Amygdala (tissue), 56 donors: Measurements from ENCODE around the gene ASNSD1.

Experiments
- DNase-seq, 56 donors: peaks; one replicate each; lab custom pipeline; 2025; lab: John Stamatoyannopoulos, UW

ASNSD1 gene

DNA sequence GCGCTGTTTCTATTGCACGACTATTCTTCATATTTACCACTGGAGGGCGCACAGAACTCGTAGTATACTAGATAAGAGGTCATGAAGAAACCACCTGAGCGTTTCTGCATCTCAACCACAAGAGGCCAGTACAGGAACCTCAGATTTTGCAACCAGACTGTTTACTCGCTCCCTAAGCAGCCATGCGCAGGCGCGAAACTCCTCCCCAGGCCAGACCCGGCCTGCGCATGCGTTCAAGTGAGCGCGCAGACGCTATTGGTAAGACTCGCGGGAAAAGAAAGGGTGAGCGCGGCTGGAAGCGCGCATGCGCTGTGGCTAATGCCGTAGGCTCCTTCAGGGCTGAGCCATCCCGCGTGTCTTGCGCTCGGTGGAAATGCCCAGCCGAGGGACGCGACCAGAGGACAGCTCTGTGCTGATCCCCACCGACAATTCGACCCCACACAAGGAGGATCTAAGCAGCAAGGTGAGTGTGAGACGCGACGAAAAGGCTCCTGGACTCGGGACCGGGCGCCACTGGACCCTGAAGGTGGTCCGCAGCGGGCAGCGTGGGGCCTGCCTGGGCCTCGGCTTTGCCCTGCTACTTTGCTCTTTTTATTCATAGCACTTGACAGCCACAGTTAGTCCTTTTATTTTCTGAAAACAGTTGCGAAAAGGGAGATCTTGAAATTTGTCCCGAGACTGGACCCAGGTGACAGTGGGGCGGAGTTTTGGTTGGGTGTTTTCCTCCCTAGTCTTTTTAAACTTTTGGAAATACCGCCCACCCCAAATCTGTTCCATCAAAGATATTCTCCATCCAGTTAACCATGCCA, at the start of gene ASNSD1:
Gene ASNSD1 (plus strand): TSS at position 312 of the 809 bp plus-strand sequence. CDS start 4,674 bp downstream, outside the sequence.
- peak; percentile 77 to 98 (median 93) for DNase-seq

DNA sequence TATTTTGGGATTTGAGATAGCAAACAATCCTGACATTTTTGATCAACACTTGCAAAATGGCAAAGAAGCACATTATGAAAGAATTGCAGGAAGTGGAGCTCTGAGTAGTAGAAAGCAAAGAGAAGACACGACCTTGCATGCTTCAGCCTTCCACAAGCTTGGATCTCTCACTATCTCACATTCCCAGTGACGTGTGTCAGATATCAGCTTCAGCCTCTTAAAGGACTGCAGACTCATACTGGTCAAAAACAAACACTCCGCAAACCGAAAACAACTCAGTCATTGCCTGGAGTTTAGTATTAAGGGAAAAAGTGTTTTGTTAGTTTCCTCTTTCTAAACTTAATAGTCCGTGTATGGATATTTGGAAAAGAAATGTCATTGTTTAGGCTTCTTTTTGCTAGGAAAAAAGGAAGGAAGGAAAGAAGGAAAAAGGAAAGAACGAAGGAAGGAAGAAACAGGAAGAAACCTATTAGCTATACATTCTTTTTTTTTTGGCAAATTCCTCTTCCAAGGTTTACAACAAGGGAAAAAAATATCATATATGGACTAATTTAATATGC, 48.1 kb upstream of the ASNSD1 start:
- DNase-seq = no peak

DNA sequence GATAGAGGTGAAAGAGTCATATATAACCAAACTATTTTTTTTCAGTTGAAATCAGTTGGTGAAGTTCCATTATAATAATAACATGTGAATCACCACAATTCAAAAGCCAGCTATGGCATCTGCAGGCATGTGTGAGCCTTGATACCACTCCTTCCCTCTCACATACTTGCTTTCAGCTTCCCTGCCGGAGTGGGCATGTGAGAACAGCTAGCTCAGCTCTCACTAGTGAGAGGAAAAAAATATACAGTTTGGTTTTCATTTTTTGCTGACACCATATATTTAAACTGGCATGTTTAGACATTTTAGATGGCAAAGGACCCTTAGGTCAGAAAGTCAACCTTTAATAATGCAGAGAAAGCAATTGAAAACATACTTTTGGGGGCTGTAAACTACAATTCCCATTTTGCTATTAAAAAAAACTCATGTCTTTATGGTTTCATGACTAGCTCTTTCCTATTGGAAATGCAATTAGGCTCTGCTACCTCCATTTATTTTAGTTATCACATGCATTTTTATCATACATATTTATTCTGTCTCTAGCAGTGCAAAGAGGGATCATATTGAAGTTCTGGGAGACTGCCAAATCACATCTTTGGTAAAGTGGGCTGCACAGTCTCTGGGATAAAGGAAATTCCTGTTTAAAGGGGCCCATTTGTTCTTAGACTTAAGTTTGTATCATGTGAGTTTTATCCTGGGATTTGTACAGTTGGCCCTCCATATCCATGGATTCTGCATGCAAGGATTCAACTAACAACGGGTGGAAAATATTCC, 47.4 kb upstream of the ASNSD1 start:
- DNase-seq = no peak

GRCh38 chr2:189614585-189614984, 46.7 kb upstream of the ASNSD1 start:
- no peak for DNase-seq

- no peak for DNase-seq
Measured at GRCh38 chr2:189618197-189618596, 43.1 kb upstream of the ASNSD1 start.

GRCh38 chr2:189621781-189622180, 39.5 kb upstream of the ASNSD1 start:
- no peak for DNase-seq

DNA sequence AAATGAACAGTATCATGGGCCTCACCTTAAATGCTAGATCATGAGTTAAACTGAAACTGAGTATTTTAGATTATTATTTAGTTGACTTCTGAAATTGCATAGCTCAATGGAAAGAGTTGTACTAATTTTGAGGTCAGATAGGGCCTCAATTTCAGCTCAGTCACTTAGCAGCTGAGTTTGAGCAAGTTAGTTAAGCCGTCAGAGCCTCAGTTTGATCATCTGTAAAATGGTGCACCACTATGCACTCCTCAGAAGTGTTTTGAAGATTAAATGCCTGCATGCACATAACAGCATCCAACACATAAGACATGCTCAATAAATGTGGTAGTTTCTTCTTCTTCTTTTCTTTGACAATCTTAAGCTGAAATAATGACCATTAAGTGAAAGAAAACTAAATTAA, 38.2 kb upstream of the ASNSD1 start:
- no peak for DNase-seq

DNA sequence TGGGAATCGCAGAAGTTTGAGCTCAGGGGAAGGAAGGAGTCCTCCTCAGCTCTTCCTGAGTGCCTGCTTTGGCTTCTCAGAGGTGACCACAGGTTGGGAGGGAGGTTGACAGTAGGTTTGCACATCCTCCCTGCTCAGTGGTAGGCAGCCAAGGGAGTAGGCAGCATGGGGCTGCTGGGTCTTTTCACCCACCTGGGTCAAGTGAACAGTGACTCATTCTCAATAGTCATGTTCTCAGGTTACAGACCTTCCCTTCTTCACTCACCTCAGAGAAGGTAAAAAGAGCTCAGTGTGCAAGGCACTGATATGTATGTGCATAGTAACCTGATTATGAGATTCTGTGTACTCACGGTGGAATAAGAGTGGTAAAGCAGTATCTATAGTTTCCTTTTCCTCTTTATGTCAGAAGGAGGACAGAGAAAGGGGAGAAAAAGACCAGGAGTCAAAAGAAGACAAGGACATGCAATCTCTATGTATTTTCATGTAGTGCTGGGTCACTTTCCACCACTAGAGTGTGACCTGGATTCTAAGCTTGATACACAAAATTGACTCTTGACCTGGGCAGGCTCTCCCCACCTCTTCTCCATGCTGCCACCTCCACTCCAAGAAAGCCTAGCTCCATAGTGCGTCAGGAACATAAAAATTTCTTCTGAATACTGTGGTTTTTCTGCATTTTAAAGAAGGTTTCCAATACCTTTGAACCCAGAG, 36.5 kb upstream of the ASNSD1 start:
- no peak for DNase-seq

DNA sequence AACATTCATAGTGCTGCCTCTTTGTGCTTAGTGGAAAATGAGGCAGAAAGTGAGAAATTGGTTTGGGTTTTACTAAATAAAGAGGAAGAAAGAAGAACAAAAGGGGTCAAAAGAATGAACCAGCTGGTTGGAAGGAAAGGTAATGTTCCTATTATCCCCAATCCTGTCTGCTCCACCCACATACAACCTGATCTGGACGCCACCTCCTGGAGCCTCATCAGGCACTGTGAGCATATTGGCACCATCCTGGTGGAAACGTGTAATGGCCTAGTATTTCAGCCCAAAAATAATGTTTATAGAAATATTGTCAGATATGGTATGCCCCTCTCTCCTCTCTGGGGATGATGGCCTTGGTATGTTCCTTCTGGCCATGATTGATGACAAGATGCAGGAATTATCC, 35.6 kb upstream of the ASNSD1 start:
- DNase-seq = no peak

DNA sequence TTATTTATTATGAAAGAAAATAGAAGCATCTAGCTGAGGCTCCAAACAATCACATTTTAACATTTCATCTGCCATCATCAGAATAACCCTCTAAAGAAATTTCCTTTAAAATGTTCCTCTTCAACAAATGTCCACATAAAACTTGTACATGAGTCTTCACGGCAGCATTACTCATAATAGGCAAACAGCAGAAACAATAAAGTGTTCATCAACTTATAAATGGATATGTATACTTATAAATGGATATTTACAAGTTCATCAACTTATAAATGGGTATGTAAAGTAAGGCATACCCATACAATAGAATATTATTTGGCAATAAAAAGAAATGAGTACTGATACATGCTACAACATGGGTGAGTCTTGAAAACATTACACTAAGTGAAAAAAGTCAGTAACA, 33.5 kb upstream of the ASNSD1 start:
- DNase-seq = no peak

DNA sequence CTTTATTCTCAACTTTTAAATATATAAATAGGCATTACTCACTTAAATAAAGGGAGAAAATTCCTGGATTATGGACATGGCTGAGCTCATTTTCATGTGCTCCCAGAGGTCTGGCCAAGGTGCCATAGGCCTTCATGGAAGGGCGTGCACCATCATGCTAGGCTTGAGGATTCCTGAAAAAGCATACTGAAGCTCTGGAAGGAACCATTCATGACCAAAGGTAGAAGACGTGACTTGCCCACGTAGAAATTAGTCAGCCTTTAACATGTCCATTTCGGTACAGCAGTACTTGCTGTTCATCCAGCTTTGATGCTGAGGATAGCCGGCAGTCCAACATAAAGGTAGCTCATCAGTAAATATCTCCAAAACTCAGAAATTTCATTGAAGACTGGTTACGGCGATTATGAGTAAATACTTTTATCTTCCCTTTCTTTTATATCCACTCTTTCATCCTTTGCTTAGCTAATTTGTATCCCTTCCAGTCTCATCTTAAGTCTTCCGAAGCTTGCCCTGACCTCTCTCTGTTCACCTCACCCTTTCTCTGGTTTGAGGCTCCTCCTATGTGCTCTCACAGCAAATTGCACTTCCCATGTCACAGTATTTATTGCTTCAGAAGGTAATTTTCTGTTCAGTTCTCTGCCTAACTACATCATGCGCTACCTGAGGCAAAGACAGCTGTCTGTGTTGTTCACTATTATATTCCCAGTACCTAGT, 32.3 kb upstream of the ASNSD1 start:
- DNase-seq = no peak

- DNase-seq = no peak
Measured at GRCh38 chr2:189629531-189630453, 31.5 kb upstream of the ASNSD1 start.

- no peak for DNase-seq
Measured at GRCh38 chr2:189631849-189632248, 29.4 kb upstream of the ASNSD1 start.

DNA sequence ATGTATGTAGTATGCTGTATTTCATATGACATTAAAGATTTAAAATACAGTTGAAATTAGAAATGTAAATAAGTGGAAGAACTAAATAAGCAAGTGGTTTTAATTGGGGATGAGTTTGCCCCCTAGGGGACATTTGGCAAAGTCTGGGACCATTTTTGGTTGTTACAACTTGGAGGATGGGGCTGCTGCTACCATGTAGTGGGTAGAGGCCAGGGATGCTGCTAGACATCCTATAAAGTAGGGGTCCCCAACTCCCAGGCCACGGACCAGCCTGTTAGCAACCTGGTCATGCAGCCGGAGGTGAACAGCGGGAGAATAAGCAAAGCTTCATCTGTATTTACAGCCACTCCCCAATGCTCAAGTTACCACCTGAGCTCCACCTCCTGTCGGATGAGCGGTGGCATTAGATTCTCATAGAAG, 27.9 kb upstream of the ASNSD1 start:
- DNase-seq = no peak

DNA sequence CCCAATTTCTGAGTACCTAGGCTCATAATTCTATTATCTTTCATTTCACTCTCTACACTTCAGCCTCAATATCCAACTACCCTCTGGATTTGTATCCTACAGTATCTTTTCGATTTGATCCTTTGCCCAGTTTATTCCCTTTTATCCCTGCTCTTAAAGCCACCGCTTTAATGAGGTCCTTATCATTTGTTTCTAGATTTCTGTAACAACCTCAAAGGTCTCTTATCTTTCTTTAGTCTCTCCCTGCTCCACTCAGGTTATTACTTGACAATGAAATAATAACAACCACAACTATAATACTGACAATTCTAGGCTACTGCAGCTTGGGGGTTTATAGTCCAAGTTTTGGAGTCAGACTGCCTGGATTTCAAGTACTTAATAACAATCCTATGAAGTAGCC, 25.9 kb upstream of the ASNSD1 start:
- no peak for DNase-seq

GRCh38 chr2:189638301-189639006, 22.8 kb upstream of the ASNSD1 start:
- no peak for DNase-seq

- no peak for DNase-seq
Measured at GRCh38 chr2:189639007-189639609, 22.2 kb upstream of the ASNSD1 start.

DNA sequence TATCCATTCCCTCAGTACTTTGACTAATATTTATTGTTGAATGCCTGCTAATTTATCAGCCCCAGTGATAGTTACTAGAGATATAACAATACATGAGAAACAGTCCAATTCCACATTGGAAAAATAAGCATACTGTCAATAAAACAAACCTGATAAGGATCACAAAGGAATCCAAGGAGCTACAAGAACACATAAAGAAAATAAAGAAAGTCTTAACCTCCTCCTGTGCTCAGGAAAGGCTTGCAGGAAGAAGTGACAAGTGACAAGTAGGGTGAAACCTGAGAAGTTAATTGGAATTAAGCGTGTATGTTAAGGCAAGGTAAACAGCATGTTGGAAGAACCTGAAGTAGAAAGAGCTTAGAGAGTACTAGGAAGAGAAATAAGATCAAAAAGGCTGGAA, 20.3 kb upstream of the ASNSD1 start:
- no peak for DNase-seq
